Measurements from ENCODE around the gene ARHGEF19. TPM values are rescaled to one million over a fixed set of nuclear protein-coding genes. Genes with fewer than 3 reads are reported as not detected.

ARHGEF19 gene
- total and polyA plus RNA-seq, 9 of the 15 experiments (the other 6 are each of a cell fraction or from before 2014, with no cell fraction given): 0.73 to 21.0 (median 5.2) TPM

- TF ChIP-seq, protein P1, sequence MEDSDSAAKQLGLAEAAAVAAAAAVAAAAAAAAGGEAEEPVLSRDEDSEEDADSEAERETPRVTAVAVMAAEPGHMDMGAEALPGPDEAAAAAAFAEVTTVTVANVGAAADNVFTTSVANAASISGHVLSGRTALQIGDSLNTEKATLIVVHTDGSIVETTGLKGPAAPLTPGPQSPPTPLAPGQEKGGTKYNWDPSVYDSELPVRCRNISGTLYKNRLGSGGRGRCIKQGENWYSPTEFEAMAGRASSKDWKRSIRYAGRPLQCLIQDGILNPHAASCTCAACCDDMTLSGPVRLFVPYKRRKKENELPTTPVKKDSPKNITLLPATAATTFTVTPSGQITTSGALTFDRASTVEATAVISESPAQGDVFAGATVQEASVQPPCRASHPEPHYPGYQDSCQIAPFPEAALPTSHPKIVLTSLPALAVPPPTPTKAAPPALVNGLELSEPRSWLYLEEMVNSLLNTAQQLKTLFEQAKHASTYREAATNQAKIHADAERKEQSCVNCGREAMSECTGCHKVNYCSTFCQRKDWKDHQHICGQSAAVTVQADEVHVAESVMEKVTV (CRISPR knock-in tag; IDR thresholded peaks at IDR 0.05): no peak
- TF ChIP-seq ZBTB9 (CRISPR knock-in tag; IDR thresholded peaks at IDR 0.05): no peak
- TF ChIP-seq, protein P2, sequence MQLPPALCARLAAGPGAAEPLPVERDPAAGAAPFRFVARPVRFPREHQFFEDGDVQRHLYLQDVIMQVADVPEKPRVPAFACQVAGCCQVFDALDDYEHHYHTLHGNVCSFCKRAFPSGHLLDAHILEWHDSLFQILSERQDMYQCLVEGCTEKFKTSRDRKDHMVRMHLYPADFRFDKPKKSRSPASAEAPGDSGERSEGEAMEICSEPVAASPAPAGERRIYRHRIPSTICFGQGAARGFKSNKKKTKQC (CRISPR knock-in tag; IDR thresholded peaks at IDR 0.05): no peak
- TF ChIP-seq ZNF668 (CRISPR knock-in tag; IDR thresholded peaks at IDR 0.05): no peak
These were observed 5.7 kb upstream of the ARHGEF19 start (continued) for GRCh38 chr1:16218014-16218673.

Data from K562 (cell line).